HFFc6 (cell line): ENCODE results near the gene ASS1. TPM values are rescaled to one million over a fixed set of nuclear protein-coding genes. Genes with fewer than 3 reads are reported as not detected.

Source experiments
- DNase-seq: peaks from one replicate; pipeline ENCODE4 v3.0.0-alpha.2; 2018
- H3K27ac Mint-ChIP-seq: 2 replicates; pipeline ENCODE4 v1.8.0; 2020; ENCODE audit warnings: mild to moderate bottlenecking, mixed read lengths
- H3K27me3 Mint-ChIP-seq: 2 replicates; pipeline ENCODE4 v1.8.0; 2021; ENCODE audit warnings: mild to moderate bottlenecking, moderate library complexity, mixed read lengths; ENCODE audit not compliant: insufficient read depth
- H3K36me3 Mint-ChIP-seq: 2 replicates; pipeline ENCODE4 v1.8.0; 2021; ENCODE audit warnings: low read depth, mixed read lengths
- H3K4me1 Mint-ChIP-seq: 2 replicates; pipeline ENCODE4 v1.8.0; 2020; ENCODE audit warnings: low read depth, mixed read lengths
- H3K4me3 Mint-ChIP-seq: 2 replicates; pipeline ENCODE4 v1.8.0; 2020; ENCODE audit warnings: mild to moderate bottlenecking, moderate library complexity, mixed read lengths
- H3K9me3 Mint-ChIP-seq: 2 replicates; pipeline ENCODE4 v1.8.0; 2020; ENCODE audit warnings: mild to moderate bottlenecking, mixed read lengths
- CTCF ChIP-seq: fragments of 200-600 bp; sonication (generic); IDR thresholded peaks from 2 replicates; pipeline ENCODE4 v1.5.0; 2021; ENCODE audit warnings: antibody characterized with exemption, mild to moderate bottlenecking
- total RNA-seq, 6 experiments: library from RNA; stranded (reverse); fragmentation: NEBNext Ultra II Directional; extraction: Animal tissue kit (Norgen Biotek cat#: 25700); gene quantifications; 2 replicates in 1 of 6; 3 replicates in 5 of 6; pipeline ENCODE4 v1.2.3, GENCODE V29; 2021

ASS1 gene
- total RNA-seq, 6 experiments from 2014 or later, result 48.6 to 103 (median 53.7) TPM

DNA sequence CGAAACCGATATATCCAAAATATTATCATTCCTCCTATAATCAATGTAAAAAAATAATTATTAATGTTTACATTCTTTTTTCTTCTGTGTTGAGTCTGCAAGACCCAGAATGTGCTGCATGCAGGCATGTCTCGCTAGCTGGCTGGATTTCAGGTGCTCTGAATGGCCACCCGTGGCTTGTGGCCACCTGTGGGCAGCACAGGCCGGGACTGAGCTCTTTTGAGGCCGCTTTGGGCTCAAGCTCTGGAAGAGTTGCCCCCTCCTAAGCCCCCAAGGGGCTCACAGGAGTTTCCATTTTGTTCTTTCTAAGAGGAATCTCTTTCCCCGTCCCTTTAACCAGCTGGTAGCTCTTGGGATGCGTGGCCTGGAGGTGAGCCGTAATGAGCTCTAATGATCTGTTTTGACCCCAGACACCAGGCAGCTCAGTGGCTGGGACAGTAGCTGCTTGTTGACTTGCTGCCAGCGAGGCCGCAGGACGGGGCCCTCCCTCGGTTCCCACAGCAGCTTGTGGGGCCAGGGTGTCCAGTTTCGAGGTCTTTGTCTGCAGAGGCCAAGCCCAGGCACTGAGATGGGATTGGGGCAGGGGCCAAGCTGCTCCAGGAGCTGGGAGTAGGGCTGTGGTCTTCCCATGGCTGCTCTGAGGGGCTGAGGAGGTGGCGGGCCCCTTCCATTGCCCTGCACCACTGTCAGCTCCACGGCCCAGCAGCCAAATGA lies 20.8 kb downstream of the ASS1 start:
- TF ChIP-seq CTCF, result no peak
- Mint-ChIP-seq H3K27me3 (peaks cover 4% of the 10 kb centered on the region; the same call in 1 of the 2 replicates), H3K27ac (no peak overlapping the region), H3K4me1 (no peaks in the 10 kb centered on the region), H3K4me3 (no peak overlapping the region), H3K36me3 (no peaks in the 10 kb centered on the region), H3K9me3 (no peaks in the 10 kb centered on the region)
- DNase-seq, result no peak

DNA sequence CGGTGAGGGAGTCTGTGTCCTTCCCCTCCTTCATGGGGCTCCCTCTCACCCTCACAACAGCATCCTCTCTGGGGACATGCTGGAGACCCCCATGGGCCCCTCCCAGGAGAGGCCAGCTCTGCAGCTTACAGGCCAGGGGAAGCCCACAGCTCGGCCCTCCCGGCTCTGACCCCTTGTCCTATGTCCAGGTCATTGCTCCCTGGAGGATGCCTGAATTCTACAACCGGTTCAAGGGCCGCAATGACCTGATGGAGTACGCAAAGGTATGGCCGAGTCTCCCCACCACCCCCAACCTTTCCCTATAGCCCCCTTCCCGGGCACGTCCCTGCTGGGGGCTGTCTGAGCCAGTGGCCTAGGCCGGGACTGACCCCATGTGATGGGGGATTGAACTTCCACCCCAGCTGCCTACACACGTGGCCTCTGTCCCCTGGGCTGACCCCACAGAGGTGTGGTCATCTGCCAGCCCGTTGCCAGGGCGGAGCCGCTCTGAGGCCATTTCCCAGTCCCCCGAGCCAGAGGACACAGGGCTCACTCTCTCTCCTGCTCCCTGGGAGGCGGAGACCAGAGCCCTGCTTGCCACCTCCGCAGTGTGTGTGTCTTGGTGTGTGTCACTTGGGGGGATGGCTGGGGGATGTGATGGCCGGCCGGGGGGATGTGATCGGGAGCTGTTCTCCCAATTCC lies 21.9 kb downstream of the ASS1 start:
- Mint-ChIP-seq H3K4me1 (no peaks in the 10 kb centered on the region), H3K4me3 (no peak overlapping the region), H3K27ac (no peak overlapping the region), H3K27me3 (peaks cover 5% of the 10 kb centered on the region; the same call in 1 of the 2 replicates), H3K9me3 (no peaks in the 10 kb centered on the region), H3K36me3 (no peaks in the 10 kb centered on the region)
- no peak for TF ChIP-seq CTCF
- no peak for DNase-seq

GRCh38 chr9:130467316-130467715 lies 22.6 kb downstream of the ASS1 start:
- Mint-ChIP-seq H3K27me3 (peaks cover 5% of the 10 kb centered on the region; the same call in 1 of the 2 replicates), H3K4me1 (no peaks in the 10 kb centered on the region), H3K9me3 (no peaks in the 10 kb centered on the region), H3K36me3 (no peaks in the 10 kb centered on the region), H3K4me3 (no peak overlapping the region), H3K27ac (no peak overlapping the region)
- no peak for DNase-seq
- no peak for TF ChIP-seq CTCF

DNA sequence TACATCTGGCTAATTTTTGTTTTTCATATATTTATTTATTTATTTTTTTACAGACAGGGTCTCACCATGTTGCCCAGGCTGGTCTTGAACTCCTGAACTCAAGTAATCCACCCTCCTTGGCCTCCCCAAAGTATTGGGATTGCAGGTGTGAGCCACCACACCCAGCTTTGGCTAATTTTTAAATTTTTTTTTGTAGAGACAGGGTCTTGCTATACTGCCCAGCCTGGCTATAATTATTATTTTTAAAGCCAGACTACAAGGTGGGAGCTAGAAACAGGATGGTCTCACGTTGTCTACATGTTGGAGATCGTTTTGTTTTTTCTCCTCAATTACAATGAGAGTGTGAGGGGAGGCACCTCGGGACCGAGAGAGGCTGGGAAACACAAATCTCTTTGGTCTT lies 23.8 kb downstream of the ASS1 start:
- Mint-ChIP-seq H3K4me3 (no peak overlapping the region), H3K36me3 (no peaks in the 10 kb centered on the region), H3K27me3 (peaks cover 10% of the 10 kb centered on the region), H3K4me1 (no peaks in the 10 kb centered on the region), H3K9me3 (no peaks in the 10 kb centered on the region), H3K27ac (no peak overlapping the region)
- DNase-seq, result no peak
- TF ChIP-seq CTCF, result no peak

GRCh38 chr9:130470269-130470668 lies 25.5 kb downstream of the ASS1 start:
- Mint-ChIP-seq H3K36me3 (no peaks in the 10 kb centered on the region), H3K9me3 (no peaks in the 10 kb centered on the region), H3K4me3 (no peak overlapping the region), H3K27ac (no peak overlapping the region), H3K4me1 (no peaks in the 10 kb centered on the region), H3K27me3 (peaks cover 10% of the 10 kb centered on the region)
- no peak for TF ChIP-seq CTCF
- no peak for DNase-seq
